ENCODE data around the gene AUP1. TPM values are rescaled to one million over a fixed set of nuclear protein-coding genes. Genes with fewer than 3 reads are reported as not detected.

Gene AUP1
- total RNA-seq, 1 donor from 2014 or later, result 122 TPM

- no peak overlapping the region for H3K27ac ChIP-seq
- intact Hi-C loops (cut with DNase I), result no loop called here
- TF ChIP-seq CTCF (IDR thresholded peaks at IDR 0.05), result no peak
- ATAC-seq (no peak), DNase-seq (no peak)
- peaks cover 9% of the 10 kb centered on the region for H3K36me3 ChIP-seq
- H3K4me3 ChIP-seq, result no peak overlapping the region
- H3K4me1 ChIP-seq, result peaks cover 42% of the 10 kb centered on the region
- H3K27me3 ChIP-seq (ENCODE audit: low read depth), result peaks cover 57% of the 10 kb centered on the region
- no peaks in the 10 kb centered on the region for H3K9me3 ChIP-seq
These were observed 19.2 kb downstream of the AUP1 start for GRCh38 chr2:74510272-74510671.

GRCh38 chr2:74507926-74508520 lies 21.5 kb downstream of the AUP1 start:
- peaks cover 45% of the 10 kb centered on the region for H3K4me1 ChIP-seq
- peak overlapping the region; percentile 99 for H3K27ac ChIP-seq
- H3K27me3 ChIP-seq (ENCODE audit: low read depth), result peaks cover 34% of the 10 kb centered on the region
- peaks cover 16% of the 10 kb centered on the region for H3K36me3 ChIP-seq
- intact Hi-C loops (cut with DNase I), result no loop called here
- no peaks in the 10 kb centered on the region for H3K9me3 ChIP-seq
- DNase-seq (peak; percentile 59), ATAC-seq (peak; percentile 6 to 13)
- peak overlapping the region; percentile 77 for H3K4me3 ChIP-seq
- TF ChIP-seq CTCF (IDR thresholded peaks at IDR 0.05), result no peak

- H3K36me3 ChIP-seq, result peaks cover 16% of the 10 kb centered on the region
- peak within 1 kb of the TSS; percentile 99 for H3K27ac ChIP-seq
- DNase-seq (peak; percentile 99), ATAC-seq (peak; percentile 95 to 96)
- peaks cover 48% of the 10 kb centered on the region for H3K4me1 ChIP-seq
- H3K27me3 ChIP-seq (ENCODE audit: low read depth), result peaks cover 31% of the 10 kb centered on the region
- intact Hi-C loops (cut with DNase I), result no loop called here
- peak; percentile 44 for TF ChIP-seq CTCF (IDR thresholded peaks at IDR 0.05)
- no peaks in the 10 kb centered on the region for H3K9me3 ChIP-seq
- H3K4me3 ChIP-seq, result peak within 1 kb of the TSS; percentile 77
These were observed 22.2 kb downstream of the AUP1 start, which contains the start of gene PCGF1 for GRCh38 chr2:74507145-74507925. TSS of gene PCGF1 (minus strand) at chr2:74507695. CDS start at chr2:74507668, 27 bp downstream.

- Histone ChIP-seq H3K36me3 (peaks cover 16% of the 10 kb centered on the region), H3K27ac (no peak overlapping the region), H3K27me3 (ENCODE audit: low read depth) (peaks cover 21% of the 10 kb centered on the region), H3K4me3 (peak overlapping the region; percentile 77), H3K4me1 (peaks cover 54% of the 10 kb centered on the region), H3K9me3 (no peaks in the 10 kb centered on the region)
- DNase-seq (no peak), ATAC-seq (no peak)
- TF ChIP-seq CTCF (IDR thresholded peaks at IDR 0.05), result no peak
- intact Hi-C loops (cut with DNase I), result no loop called here
These were observed 23.9 kb downstream of the AUP1 start for GRCh38 chr2:74505448-74506246.

- ATAC-seq (no peak), DNase-seq (no peak)
- no peak overlapping the region for H3K27ac ChIP-seq
- peaks cover 16% of the 10 kb centered on the region for H3K36me3 ChIP-seq
- peaks cover 22% of the 10 kb centered on the region for H3K27me3 ChIP-seq (ENCODE audit: low read depth)
- H3K9me3 ChIP-seq, result no peaks in the 10 kb centered on the region
- no peak overlapping the region for H3K4me3 ChIP-seq
- intact Hi-C loops (cut with DNase I), result no loop called here
- TF ChIP-seq CTCF (IDR thresholded peaks at IDR 0.05), result no peak
- peaks cover 57% of the 10 kb centered on the region for H3K4me1 ChIP-seq
These were observed 24.9 kb downstream of the AUP1 start for GRCh38 chr2:74504591-74504990.

Data from lower lobe of right lung (tissue), 2 donors.